ENCODE measurements around the gene NOS1AP.
"Not testable (repeated sequence)": the region's sequence is repeated elsewhere in the genome, so short reads cannot be mapped to it uniquely, and the experiment has no call there.

Gene NOS1AP

DNA sequence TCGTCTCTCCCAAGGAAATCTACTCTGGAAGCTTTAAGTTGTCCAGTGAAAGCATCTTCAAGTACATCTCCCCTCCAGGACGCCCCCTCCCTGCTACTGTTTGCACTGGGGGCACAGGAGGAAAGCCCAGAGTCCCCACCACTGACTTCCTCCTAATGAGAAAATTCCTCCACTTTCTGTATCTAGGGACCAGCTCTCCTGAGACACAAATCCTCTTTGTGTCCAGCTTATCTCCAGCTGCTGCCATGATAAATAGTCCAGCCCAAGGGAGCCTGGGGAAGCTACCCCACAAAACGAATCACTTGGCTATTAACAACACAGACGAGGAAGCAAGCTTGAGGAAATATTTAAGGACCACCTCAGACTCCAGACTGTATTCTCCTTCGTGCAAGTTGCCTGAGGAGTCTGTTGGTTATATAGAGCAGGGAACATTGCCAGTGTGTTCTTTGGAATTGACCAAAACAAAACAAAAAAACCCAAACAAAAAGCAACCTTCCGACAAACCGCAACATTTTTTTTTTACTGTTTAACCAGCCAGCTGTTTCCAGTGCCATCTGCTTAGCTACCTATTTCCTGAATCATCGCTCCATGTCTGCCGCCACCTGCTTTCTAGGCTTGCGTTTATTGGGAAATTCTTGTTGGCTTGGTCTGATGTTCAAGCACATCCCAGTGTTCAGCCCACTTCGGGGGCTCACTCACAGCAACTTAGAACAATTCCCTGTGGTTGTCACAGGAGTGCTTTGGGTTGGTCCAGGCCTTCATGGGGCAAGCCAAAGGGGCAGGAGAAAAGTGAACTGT is 319.7 kb downstream of the NOS1AP start:
- no peak for DNase-seq

DNA sequence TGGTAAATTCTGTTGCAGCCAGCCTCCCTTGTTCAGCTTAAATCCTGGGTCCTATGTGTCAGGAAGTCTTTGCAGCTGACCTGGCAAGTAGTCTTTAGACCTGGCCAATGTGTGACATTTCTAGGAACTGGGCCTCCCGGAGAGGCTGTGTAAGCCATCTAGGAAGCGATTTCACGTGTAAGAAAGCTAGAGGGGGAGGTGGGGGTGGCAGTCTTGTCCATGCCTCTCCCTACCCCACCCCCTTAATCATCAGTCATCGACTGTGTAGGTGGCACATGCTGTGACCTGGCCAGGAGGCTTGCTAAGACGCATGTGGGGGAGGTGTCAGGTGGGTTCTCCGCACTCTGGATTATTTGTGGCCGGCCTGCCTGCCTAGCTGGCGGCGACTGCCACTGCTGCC is 320.5 kb downstream of the NOS1AP start:
- DNase-seq, result no peak

DNA sequence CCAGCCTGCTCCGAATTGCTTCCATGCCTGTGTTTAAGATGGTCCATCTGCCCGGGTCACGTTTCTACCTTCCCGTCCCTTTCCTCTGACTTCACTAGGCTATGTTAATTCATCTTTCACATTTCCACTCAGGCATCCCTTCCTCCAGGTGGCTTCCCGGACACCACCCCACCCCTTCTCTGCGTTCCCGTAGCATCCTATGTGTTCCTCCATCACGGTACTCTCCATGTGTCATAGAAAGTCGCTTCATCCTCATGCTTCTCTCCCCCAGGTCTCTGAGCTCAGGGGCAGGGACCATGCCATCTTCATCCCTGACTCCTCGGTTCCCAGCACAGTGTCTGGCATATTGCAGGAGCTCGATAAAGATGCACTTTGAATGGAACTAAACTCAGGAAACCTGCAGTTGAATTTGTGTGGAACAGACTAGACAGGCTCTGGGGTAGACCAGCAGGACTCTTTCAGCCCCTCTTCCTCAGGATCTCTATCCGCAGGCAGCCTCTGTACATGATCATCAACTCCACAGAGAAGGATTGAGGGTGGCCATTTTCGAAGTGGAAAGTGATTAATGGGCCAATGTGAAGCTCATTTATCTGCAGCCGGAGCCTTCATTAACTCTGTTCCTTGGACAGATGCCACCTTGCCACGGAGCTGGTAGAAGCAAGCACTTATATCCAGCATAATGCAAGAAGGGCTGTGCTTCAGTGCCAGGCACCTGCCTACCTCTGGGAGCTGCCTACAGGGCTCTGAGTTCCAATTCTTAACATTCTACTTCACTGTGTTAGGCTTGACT is 321.1 kb downstream of the NOS1AP start:
- DNase-seq, result no peak

DNA sequence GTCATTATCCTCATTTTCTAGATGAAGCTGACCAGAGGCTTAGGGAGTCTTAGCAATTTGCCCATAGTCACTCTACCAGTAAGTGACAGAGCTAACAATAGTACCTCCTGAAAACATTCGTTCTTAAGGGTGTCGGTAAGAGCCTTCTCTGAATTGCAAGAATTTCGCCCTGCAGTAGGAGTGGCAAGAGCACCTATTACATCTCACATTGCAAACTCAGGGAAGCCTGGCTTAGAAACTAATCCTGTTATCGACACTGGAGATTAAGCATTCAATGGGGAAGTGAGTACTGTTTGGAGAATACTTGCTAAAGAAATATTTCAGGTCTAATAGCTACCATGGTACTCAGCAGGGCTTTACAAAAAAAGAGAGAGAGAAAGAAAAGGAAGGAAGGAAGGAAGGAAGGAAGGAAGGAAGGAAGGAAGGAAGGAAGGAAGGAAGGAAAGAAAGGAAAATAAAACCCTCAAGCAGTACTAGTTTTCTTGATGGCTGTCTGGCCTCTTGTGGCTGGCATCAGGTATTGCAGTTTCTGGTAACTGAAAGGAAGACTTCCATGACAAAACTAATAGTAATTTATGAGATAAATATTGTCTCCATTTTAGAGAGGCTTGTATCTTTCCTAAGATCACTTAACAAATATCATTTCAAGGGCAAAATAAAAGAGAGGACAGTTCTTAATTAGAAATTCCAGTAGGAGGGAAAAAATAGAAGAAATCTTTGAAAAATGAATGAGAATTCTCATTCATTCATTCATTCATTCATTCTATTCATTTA is 322.5 kb downstream of the NOS1AP start:
- no peak for DNase-seq

DNA sequence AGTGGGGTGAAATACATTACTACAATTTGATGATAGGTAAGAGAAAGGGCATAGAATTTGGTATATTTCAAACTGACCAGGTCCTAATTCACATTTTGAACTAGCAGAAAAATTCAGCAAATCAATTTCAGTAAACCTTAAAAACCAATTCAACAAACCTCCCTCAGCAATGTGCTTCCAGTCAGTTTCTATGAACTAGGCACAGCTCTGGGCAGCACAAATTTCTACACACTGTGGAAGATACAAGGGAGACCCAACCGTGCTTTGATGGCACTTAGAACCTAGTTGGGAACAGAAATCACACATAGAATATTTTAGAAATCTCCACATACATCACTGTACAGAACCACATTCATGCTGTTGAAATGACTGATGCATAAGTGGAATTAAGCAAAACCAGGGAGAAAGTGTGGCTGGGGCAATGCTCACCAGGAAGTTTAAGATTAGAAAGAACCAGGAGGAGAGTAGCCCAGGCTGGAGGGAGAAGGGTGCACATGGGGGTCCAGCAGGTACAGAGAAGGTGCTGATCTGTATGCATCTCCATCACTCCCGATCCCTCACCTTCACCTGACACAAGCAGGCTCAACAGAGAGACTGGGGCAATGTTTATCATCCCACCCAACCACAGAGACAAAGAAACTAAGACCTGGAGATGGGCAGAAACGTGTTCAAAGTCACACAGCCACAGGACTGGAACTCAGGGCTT is 326.9 kb downstream of the NOS1AP start:
- DNase-seq, result no peak

DNA sequence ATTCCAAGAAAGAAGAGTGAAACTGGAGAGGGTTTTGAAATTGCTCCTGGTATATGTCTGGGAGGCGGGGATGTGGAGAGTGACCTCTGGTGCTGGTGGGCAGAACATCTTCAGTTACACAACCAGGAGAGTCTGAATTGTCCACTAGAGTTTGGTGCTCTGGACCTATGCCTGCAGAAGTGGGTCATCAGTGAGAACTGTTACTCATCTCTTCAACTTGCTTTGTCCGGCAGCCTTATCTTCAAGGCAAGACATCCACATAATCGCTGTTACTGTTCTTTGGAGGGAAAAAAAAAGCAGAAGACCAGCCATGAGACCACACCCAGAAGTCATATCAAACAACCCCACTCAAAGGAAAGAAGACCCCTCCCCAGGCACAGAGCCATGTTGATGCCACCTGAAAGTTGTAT is 327.6 kb downstream of the NOS1AP start:
- no peak for DNase-seq

DNA sequence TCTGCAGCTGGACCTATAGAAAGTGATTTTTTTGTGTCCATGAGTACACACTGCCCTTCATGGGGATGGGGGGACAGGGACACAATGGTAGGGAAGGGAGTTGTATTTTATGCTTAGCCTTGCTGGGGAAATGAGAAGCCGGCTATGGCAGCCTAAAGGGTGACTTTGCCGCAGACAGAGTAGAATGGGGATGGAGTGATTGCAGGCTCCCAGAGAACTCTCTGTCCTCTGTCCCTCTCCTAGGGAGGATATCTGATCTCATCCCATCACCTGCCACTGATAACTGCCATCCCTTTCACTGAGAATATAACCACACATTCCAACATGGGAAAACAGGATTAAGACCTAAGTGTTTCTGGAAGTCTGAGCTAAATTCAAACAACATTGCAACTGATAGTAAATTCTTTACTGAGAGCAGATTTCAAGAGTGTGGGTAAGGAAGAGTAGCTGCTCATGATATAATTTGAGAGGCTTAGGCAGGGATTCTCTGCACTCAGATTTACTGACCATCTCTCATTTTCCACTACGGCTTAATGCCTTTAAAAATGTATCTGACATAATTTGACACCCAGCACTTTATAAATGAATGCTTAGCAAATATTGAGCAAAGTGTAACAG is 328.6 kb downstream of the NOS1AP start:
- DNase-seq, result no peak

DNA sequence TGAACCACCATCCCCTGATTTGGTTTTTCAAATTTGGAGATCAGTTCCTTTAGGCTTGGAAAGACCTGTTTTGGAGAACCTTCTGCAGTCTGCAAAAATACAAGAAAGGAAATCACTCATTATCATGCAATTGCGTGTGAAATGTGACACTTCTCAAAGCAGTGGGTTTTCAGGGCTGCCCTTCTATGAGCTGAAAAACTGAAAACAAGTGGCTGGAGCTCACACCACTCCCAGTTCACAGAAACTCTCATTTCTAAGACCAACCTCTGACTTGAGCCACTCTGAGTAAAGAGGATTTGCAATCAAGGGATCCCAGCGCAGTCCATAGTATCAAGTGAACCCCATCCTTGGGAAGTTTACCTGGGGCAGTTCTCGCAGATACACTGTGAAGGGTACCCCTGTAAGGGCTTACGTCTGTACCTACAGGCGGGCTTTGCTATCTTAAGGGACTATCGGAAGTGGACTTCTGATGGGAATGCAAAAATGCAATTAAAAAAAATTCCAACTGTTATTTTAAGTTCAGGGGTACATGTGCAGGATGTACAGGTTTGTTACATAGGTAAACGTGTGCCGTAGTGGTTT is 329.6 kb downstream of the NOS1AP start:
- no peak for DNase-seq

DNA sequence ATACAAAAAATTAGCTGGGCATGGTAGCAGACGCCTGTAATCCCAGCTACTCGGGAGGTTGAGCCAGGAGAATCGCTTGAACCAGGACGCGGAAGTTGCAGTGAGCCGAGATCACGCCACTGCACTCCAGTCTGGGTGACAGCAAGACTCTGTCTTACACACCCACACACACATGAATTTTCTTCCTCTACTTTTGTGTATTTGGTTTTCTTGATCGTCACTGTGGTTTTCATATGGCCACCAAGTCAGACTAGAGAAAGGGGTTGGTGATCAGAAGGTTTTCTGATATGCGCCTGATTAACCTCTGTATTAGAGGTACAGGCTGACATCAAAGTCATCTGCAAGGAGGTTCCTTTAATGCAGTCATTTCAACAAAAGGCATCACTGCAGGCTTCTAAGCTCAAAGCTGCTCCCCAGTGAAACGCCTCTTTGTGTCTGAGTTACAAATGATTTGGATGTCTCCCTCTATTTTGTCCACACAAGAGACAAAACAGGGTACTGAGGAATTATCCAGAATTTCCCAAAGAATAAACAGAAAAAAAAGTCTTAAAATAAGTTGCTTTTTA is 331.4 kb downstream of the NOS1AP start:
- DNase-seq, result no peak

DNA sequence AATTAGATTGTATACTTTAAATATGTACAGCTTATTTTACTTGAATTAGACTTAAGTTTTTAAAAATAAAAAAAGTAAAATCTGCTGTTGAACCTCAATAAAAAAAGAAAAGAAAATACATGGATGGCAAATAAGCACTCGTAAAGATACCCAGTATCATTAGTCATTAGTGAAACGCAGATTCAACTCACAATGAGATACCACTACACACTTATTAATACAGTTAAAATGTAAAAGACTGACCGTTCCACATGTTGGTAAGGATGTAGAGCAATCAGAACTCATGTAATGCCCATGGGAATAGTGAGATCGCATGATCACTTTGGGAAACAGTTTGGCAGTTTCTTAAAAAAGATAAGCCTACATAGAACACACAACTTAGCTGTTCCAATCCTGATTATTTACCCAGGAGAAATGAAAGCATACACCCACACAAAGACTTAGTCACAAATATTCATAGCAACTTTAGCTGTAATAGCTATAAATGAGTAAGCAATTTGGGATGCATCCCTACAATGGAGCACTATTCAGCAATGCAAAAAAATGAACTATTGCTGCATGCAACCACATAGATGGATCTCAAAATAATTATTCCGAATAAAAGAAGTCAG is 335.2 kb downstream of the NOS1AP start:
- no peak for DNase-seq

DNA sequence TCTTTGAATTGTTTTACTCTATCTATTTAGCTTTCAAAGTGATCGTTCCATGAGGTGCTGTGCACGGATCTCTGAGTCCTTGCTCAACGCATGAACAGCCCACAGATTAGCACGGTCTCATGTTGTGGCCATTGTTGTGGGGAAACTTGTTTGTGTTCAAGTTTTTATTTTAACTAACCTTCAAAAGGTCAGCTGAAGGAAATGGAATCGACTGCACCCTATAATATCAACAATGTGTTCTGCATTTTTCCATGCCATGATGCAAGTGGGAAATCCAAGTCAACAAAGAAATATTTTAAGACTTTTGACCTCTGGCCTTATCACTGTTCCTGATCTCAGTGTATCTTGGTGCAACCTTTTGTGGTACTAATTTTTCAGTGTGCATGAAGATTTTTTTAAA is 336.3 kb downstream of the NOS1AP start:
- DNase-seq, result no peak

DNA sequence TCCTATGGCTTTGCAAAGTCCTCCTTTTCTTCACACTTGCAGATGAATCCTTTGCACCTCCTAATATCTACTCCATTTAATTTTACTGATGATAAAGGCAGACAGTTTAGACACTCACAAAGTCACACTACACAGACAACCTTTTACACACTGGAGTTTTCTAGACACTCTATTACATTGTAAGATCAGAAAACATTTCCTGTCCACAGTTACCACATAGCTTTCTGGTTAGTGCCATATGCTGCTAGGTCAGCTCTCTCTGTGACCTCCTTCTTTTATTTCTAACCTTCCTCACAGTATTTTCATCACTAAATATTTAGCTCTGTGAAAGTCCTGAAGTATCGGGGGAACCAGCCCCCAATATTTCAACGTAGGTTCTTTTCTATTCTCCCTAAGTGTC is 337.3 kb downstream of the NOS1AP start:
- no peak for DNase-seq

DNA sequence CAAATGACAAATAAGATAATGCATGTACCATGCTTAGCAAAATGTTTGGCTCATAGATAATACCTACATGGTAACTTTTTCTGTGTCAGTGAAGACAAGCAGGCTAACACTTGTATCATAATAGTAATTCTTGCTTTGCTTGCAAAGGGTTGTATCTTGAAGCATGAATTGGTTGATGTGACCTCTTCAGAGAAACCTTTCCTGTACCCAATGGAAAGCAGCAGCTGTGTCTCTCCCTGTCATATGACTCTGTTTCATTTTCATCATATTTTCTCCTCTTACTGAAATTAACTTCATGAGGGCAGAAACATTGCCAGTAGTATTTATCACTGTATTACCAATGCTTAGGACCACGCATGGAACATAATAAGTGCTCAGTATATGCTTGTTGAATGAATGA is 338.0 kb downstream of the NOS1AP start:
- DNase-seq, result no peak

DNA sequence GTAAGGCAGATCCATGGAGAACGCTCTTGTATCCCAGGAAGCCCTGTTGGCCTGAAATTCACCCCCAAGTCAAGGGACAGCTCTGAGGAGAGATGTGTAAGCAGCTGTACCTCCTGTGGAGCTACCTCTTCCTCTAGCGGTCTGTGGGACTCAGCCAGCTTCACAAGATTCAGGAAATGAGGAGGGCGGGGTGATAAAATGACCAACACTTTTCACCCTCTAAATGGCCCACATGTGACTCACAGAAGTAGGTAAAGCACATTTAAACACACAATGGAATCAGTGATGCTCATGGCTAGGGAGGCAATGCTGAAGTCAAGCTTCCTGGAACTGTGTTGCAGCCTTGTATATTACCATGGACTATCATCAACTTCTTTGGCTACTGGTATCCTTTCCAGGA is 342.5 kb downstream of the NOS1AP start, which contains the start of gene SH2D1B:
TSS of gene SH2D1B (minus strand) at position 135 of the 400 bp plus-strand sequence. CDS start at position 15, 120 bp downstream.
- DNase-seq, result no peak

DNA sequence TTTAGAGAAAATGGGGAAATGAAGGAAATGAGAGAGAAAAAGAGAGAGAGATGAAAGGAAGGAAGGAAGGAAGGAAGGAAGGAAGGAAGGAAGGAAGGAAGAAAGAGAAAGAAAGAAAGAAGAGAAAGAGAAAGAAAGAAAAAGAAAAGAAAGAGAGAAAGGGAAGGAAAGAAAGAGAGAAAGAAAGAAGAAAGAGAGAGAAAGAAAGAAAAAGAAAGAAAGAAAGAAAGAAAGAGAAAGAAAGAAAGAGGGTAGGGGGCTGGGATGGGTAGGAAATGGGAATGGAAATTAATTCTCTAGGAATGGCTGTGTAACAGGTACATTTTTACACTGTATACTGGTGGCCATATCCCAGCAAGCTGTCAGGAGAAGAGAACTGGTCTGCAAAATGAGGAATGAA is 346.7 kb downstream of the NOS1AP start:
- no peak for DNase-seq

DNA sequence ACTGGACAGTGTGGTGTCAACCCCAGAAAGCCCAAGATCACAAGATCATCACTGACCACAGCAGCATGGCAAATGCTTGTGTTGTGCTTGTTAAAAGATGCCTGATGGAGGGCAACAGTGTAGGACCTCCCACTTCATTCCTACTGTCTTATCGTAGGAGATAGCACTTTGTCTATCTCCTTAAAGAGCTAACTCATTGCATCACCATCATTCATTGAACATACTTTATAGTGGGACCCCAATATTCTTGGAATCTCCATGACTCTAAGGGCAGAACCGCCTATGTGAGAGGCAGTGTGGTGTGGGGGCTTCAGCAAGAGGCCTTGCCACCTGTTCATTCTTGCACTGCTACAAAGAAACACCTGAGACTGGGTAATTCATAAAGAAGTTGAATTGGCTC is 347.4 kb downstream of the NOS1AP start:
- no peak for DNase-seq

DNA sequence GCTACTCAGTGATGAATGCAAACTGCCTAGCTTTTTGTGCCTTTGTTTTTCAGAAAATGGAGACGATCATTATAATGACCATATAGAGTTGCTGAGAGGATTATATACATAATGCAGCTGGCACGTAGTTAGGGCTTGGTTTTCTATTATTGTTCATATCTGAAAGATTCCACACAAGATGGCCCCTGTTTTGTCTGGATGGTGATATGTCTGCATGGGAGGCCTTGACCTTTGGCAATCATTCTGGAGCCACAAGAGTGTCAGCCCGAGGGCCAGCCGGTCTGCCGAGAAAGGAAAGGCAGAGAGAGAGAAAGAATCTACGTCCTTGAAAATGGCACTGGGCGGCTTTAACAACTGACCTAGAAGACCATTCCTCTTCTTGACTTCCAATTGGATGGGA is 348.2 kb downstream of the NOS1AP start:
- DNase-seq, result no peak

DNA sequence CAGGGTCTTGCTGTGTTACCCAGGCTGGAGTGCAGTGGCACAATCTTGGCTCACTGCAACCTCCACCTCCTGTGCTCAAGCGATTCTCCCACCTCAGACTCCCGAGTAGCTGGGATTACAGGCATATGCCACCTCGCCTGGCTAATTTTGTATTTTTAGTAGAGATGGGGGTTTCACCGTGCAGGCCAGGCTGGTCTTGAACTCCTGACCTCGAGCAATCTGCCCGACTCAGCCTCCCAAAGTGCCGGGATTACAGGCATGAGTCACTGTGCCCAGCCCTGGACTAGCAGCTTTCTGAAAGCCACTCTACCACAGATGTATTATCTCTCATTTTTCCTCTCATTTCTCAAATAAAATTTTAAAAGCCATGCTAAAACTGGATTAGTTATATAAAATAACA is 349.1 kb downstream of the NOS1AP start:
- not testable (repeated sequence) for DNase-seq

DNA sequence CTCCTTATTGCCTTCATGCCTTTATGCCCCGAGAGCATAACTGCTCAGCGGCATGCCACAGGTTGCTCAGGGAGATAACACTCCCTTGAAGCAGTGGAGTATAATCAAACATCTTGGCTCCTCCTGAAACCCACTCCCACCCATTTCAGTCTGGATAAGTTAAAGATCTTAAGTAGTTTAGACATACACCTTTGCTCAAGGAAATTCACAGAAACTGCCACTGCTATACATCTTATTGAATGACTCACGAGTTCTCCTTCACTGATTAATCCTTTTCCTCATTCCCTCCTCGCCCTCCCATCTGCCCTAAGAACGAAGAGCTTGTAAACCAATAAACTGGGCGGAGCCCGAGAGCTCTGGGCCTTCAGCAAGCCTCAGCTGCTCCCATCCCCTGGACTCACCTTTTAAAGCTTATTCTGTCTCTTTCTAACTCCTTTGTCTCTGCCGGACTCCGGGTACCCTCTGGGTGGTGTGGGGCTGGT is 350.0 kb downstream of the NOS1AP start:
- not testable (repeated sequence) for DNase-seq
